ENCODE results near the gene KCNQ4. TPM values are rescaled to one million over a fixed set of nuclear protein-coding genes. Genes with fewer than 3 reads are reported as not detected.

Gene KCNQ4
- total and polyA plus RNA-seq, 3 donors from 2014 or later: 1.4 to 2.4 (median 2.3) TPM

- no peaks in the 10 kb centered on the region for H3K36me3 ChIP-seq (ENCODE audit: low read depth, missing control alignments)
- H3K27me3 ChIP-seq: no peaks in the 10 kb centered on the region
- intact Hi-C loops (cut with DNase I; ENCODE audit: low total_unique reads): no loop called here
- 86 to 92% methylated on average over 13 of the region's 13 CpGs for WGBS, 2 donors
- H3K9me3 ChIP-seq: no peaks in the 10 kb centered on the region
- H3K27ac ChIP-seq: no peak overlapping the region
- TF ChIP-seq CTCF (IDR thresholded peaks at IDR 0.05): no peak
- no peak for TF ChIP-seq POLR2A (IDR thresholded peaks at IDR 0.05)
- no peaks in the 10 kb centered on the region for H3K4me1 ChIP-seq
- H3K4me3 ChIP-seq: no peak overlapping the region
- no peak for DNase-seq
These were observed 46.9 kb downstream of the KCNQ4 start for GRCh38 chr1:40830419-40830943.

- intact Hi-C loops (cut with DNase I; ENCODE audit: low total_unique reads): no loop called here
These were observed 47.6 kb downstream of the KCNQ4 start for GRCh38 chr1:40831001-40831732.

DNA sequence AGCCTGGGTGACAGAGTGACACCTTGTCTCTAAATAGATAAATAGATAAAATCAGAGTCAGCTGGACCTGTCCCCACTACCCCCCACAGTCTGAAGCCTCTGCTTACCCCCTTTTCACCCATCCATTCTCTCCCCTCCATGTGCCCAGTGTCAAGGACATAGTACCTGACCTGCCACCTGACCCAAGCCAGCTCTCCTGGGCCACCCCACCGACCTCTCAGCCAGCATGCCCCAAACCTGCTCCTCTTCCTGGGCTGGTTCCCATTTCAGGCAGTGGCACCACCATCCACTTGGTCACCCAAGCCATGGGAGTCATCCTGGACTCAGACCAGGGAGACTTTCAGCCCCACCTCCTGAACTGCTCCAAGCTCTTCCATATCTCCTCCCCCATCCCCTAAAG, 50.4 kb downstream of the KCNQ4 start:
- no peaks in the 10 kb centered on the region for H3K36me3 ChIP-seq (ENCODE audit: low read depth, missing control alignments)
- H3K27ac ChIP-seq: no peak overlapping the region
- no peaks in the 10 kb centered on the region for H3K27me3 ChIP-seq
- intact Hi-C loops (cut with DNase I; ENCODE audit: low total_unique reads): no loop called here
- WGBS, 2 donors: 87 to 92% methylated on average over 1 of the region's 1 CpG
- TF ChIP-seq CTCF (IDR thresholded peaks at IDR 0.05) (no peak), POLR2A (IDR thresholded peaks at IDR 0.05) (no peak)
- H3K4me3 ChIP-seq: no peak overlapping the region
- H3K4me1 ChIP-seq: no peaks in the 10 kb centered on the region
- no peaks in the 10 kb centered on the region for H3K9me3 ChIP-seq
- no peak for DNase-seq

More at GRCh38 chr1:40831001-40831732, 47.6 kb downstream of the KCNQ4 start:
- no peak for DNase-seq
- WGBS, 2 donors: 92% methylated on average over 7 to 18 of the region's 22 CpGs
- TF ChIP-seq POLR2A (IDR thresholded peaks at IDR 0.05) (no peak), CTCF (IDR thresholded peaks at IDR 0.05) (no peak)
- Histone ChIP-seq H3K4me3 (no peak overlapping the region), H3K27ac (no peak overlapping the region), H3K36me3 (ENCODE audit: low read depth, missing control alignments) (no peaks in the 10 kb centered on the region), H3K27me3 (no peaks in the 10 kb centered on the region), H3K4me1 (no peaks in the 10 kb centered on the region), H3K9me3 (no peaks in the 10 kb centered on the region)

- intact Hi-C loops (cut with DNase I; ENCODE audit: low total_unique reads): no loop called here
These were observed 51.5 kb downstream of the KCNQ4 start for GRCh38 chr1:40834968-40835545.

More at GRCh38 chr1:40834968-40835545, 51.5 kb downstream of the KCNQ4 start:
- no peak for DNase-seq
- H3K4me1 ChIP-seq: no peaks in the 10 kb centered on the region
- no peaks in the 10 kb centered on the region for H3K27me3 ChIP-seq
- WGBS, 2 donors: 83% methylated on average over 11 of the region's 11 CpGs; no CpG with 5 or more reads in 1 of the 2 donors
- no peak overlapping the region for H3K4me3 ChIP-seq
- no peak overlapping the region for H3K27ac ChIP-seq
- no peaks in the 10 kb centered on the region for H3K9me3 ChIP-seq
- H3K36me3 ChIP-seq (ENCODE audit: low read depth, missing control alignments): no peaks in the 10 kb centered on the region
- TF ChIP-seq POLR2A (IDR thresholded peaks at IDR 0.05) (no peak), CTCF (IDR thresholded peaks at IDR 0.05) (no peak)
